IMR-90 (cell line): ENCODE results near the gene MAGI2.

Source experiments
- BHLHE40 ChIP-seq: fragments of 150-350 bp; IDR thresholded peaks from 2 replicates; pipeline ENCODE4 v1.6.1; 2016; ENCODE audit warnings: mild to moderate bottlenecking, low read depth, low read length
- CEBPB ChIP-seq: IDR thresholded peaks from 2 replicates; pipeline ENCODE4 v1.6.1; 2012; ENCODE audit warnings: low read depth, low read length, improper control_type of control experiment
- FOS ChIP-seq: fragments of 150-350 bp; IDR thresholded peaks from 2 replicates; pipeline ENCODE4 v1.6.1; 2016; ENCODE audit warnings: low read depth, low read length
- MAFK ChIP-seq: IDR thresholded peaks from 2 replicates; pipeline ENCODE4 v1.6.1; 2012; ENCODE audit warnings: low read depth, low read length, improper control_type of control experiment
- MAZ ChIP-seq: IDR thresholded peaks from 2 replicates; pipeline ENCODE4 v1.6.1; 2012; ENCODE audit warnings: low read depth, mild to moderate bottlenecking, low read length, improper control_type of control experiment, moderate library complexity, borderline replicate concordance
- NFE2L2 ChIP-seq: fragments of 150-350 bp; IDR thresholded peaks from 2 replicates; pipeline ENCODE4 v1.6.1; 2016; ENCODE audit warnings: low read depth, mild to moderate bottlenecking, low read length
- POLR2A ChIP-seq: IDR thresholded peaks from 2 replicates; pipeline ENCODE4 v1.6.1; 2012; ENCODE audit warnings: mild to moderate bottlenecking, low read depth, low read length
- RAD21 ChIP-seq: IDR thresholded peaks from 2 replicates; pipeline ENCODE4 v1.6.1; 2012; ENCODE audit warnings: low read length, improper control_type of control experiment
- RCOR1 ChIP-seq: IDR thresholded peaks from 2 replicates; pipeline ENCODE4 v1.6.1; 2012; ENCODE audit warnings: mild to moderate bottlenecking, low read length, improper control_type of control experiment; ENCODE audit not compliant: insufficient replicate concordance
- RFX5 ChIP-seq: IDR thresholded peaks from 2 replicates; pipeline ENCODE4 v1.8.0; 2012; ENCODE audit warnings: low read depth, mild to moderate bottlenecking, low read length, moderate library complexity
- SMC3 ChIP-seq: fragments of 150-350 bp; IDR thresholded peaks from 2 replicates; pipeline ENCODE4 v1.6.1; 2016; ENCODE audit warnings: low read depth, mild to moderate bottlenecking, antibody characterized with exemption, low read length, moderate library complexity
- TF ChIP-seq, protein P1 (sequence below): fragments of 150-350 bp; IDR thresholded peaks from 2 replicates; pipeline ENCODE4 v1.6.1; 2017; ENCODE audit warnings: mild to moderate bottlenecking, antibody characterized with exemption, low read length, low read depth
- TF ChIP-seq, protein P2 (sequence below): conservative IDR thresholded peaks from 2 replicates; pipeline ENCODE4 v1.5.1; 2012; ENCODE audit warnings: mild to moderate bottlenecking, low read depth, low read length, improper control_type of control experiment
- TF ChIP-seq, protein P3 (sequence below): fragments of 150-350 bp; IDR thresholded peaks from 2 replicates; pipeline ENCODE4 v1.6.1; 2016; ENCODE audit warnings: low read depth, mild to moderate bottlenecking, low read length, moderate library complexity, borderline replicate concordance

DNA sequence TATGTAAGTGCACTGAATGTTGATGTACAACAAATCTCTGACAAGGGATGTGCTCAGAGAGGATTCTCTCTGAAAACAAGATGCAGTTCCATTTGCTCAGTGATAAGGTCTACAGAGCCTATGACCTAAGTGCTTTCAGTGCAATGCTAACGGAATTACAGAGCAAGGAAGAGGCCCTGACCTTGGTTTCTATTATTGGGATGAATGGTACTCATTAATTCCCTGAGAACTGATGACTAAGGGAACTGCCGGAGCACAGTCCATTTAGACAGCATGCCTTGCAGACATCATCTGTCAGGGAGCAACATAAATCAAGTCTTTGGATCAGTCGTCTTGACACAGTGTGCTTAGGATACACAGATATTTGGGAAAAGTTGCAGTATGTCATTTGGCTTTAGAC, 1314.1 kb downstream of the MAGI2 start:
- TF ChIP-seq, protein P1, sequence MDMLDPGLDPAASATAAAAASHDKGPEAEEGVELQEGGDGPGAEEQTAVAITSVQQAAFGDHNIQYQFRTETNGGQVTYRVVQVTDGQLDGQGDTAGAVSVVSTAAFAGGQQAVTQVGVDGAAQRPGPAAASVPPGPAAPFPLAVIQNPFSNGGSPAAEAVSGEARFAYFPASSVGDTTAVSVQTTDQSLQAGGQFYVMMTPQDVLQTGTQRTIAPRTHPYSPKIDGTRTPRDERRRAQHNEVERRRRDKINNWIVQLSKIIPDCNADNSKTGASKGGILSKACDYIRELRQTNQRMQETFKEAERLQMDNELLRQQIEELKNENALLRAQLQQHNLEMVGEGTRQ: no peak
- TF ChIP-seq, protein P2, sequence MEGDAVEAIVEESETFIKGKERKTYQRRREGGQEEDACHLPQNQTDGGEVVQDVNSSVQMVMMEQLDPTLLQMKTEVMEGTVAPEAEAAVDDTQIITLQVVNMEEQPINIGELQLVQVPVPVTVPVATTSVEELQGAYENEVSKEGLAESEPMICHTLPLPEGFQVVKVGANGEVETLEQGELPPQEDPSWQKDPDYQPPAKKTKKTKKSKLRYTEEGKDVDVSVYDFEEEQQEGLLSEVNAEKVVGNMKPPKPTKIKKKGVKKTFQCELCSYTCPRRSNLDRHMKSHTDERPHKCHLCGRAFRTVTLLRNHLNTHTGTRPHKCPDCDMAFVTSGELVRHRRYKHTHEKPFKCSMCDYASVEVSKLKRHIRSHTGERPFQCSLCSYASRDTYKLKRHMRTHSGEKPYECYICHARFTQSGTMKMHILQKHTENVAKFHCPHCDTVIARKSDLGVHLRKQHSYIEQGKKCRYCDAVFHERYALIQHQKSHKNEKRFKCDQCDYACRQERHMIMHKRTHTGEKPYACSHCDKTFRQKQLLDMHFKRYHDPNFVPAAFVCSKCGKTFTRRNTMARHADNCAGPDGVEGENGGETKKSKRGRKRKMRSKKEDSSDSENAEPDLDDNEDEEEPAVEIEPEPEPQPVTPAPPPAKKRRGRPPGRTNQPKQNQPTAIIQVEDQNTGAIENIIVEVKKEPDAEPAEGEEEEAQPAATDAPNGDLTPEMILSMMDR: no peak
- TF ChIP-seq POLR2A (no peak), NFE2L2 (no peak), MAFK (peak; percentile 52; the same call in 1 of the 2 replicates), RCOR1 (no peak), RAD21 (no peak), SMC3 (no peak), BHLHE40 (no peak), RFX5 (no peak), MAZ (no peak), FOS (no peak), CEBPB (no peak)
- TF ChIP-seq, protein P3, sequence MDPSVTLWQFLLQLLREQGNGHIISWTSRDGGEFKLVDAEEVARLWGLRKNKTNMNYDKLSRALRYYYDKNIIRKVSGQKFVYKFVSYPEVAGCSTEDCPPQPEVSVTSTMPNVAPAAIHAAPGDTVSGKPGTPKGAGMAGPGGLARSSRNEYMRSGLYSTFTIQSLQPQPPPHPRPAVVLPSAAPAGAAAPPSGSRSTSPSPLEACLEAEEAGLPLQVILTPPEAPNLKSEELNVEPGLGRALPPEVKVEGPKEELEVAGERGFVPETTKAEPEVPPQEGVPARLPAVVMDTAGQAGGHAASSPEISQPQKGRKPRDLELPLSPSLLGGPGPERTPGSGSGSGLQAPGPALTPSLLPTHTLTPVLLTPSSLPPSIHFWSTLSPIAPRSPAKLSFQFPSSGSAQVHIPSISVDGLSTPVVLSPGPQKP: no peak
